GM19452 (cell line): ENCODE data around the gene MED31.
"Not testable (repeated sequence)": the region's sequence is repeated elsewhere in the genome, so short reads cannot be mapped to it uniquely, and the experiment has no call there.

Experiments used
- ATAC-seq: cut with Tn5 transposase; IDR thresholded peaks from one replicate; pipeline ENCODE4 v1.9.1; 2021; ENCODE audit not compliant: unreplicated experiment

MED31 gene

DNA sequence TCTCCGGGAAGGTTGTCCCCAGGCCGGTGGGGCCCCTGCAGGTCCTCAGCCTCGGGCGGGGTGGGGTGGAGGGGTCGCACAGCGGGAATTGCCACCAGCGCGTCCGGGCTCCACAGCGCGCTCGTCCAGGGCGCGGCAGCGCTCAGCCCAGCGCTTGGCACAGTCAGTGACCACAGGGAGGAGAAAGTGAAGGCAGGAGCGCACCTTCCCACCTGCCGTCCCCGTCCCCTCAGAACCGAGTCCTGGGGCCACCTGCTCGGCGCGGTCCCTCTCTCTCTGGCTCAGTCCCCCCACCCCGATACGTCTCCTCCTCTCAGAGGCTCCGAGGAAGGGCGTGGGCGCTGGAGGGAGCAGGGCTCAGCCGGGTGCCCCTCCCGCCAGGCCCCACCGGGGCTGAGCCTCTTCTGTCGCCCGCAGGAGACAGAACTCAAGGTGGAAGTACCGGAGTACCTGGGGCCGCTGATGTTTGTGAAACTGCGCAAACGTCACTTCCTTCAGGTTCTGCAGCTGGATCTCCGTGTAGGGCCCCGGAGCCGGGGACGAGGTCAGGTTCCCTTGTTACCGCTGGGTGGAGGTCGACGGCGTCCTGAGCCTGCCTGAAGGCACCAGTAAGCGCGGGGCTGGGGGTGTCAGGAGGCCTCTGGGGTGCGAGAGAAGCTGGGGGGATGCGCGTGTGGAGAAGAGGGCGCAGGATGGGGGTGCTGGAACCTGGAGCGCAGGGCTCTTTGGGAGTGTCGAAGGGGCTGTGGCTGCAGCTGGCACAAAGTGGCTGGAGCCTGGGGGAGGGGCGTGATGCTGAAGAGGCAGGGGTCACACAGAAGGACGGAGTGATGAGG is 5.6 kb upstream of the MED31 start:
- ATAC-seq = not testable (repeated sequence)

DNA sequence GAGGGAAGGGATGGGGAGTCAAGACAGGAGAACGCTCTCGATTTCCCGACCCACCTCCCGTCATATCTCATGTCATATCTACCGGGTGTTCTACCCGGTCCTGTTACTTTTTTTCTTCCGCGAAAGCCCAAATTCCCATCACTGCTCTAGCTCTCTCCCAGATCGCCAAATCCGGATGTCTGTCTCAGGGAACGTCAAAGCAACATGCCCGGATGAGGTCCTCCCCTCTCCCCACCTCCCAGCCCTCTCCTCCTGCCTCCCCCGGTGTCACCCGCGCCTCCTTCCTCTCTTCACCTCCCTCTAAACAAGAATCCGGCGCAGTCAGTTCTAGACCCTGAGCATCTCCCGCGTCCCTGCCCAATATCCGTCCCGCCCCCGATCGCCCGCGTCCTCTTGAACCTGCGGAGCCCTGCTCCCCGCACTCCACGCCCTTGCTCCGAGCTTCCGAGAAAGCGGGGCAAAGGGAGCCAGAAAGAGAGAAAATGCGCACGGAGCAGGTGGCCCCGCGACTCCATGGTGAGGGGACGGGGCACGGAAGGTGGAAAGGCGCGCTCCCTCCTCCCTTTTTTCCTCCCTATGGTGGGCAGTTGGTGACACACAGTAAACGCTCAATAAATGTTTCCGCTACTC is 4.4 kb upstream of the MED31 start:
- ATAC-seq = not testable (repeated sequence)

DNA sequence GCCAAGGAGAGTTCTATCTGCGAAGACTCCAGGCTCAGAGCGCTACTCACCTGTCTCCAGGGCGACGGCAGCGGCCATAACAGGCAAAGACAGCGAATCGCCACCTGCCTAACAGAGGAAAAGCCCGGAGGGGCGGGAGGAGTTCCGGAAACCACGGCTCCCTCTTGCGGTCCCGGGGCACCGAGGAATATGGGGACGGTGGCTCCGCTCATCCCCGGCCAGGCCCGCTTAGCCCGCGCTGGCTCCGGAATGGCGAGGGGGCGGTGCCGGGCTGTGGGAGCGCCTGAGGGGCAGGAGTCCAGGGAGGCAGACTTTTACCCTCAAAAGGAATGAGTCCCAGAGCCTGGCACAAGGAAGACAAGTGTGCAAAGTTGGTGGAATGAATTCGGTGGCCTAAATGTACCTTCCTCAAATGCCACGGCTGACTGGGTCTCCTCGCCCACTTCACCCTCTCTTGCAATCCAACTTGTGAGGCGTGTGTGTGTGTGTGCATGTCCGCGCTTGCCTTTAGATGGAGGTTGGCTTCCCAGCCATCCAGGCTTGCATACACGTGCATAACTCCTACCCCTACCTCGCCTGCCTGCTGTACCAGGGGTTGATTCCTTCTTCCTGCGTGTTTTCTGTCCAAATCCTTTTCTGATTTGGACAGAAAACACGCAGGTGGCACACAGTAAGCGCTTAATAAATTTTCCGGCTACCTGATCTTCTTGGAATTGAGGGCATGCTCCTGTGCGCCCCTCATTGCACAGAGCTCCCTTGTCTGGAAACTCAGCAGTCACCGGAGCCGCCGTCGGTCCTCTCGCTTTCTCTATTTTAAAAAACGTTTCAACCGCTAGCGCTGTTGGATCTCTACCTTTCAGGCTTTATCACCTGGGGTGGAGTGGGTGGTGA is 3.7 kb upstream of the MED31 start:
- ATAC-seq = no peak

DNA sequence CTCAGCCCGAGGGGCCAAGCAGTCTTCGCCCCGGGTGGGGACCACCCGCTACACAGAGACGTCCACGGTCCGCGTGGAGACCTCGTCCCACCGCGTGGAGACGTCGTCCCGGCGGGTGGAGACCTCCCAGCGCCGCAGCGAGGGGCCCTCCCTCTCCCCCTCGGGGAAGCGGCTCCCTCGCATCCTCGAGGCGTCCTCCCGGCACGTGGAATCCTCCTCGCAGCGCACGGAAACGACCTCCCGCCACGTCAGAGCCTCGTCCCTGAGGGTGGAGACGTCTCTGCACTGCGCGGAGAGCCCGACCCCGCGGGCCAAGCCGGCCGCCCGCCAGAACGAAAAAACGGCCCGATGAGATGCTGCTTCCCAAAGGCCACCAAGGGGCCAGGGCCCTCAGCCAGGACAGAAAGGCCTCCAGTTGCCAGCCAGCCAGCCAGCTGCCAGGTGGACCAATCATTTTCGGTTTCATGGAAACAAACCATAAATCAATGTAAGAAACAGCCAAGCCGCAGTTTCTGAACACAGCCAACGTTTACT is 581 bp upstream of the MED31 start:
- peak; percentile 11 for ATAC-seq

DNA sequence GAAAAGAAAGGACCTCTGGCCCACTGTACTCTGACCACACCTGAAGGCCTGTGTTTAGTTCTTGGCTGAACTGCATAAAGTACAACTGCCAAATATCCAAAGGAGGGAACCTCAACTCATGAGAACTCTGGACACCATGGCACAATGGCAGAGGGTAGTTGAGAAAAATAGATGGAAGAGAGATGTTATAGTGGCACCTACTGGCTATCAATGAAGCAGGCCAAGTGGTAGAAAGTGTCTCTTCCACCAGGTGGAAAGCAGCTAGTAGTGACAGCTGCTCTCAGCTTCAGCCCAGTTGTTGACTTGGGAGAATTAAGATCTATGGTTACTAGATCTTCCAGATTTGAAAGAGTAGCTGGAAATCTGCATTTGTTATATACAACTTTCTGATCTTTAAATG is 3.2 kb downstream of the MED31 start:
- ATAC-seq = no peak

DNA sequence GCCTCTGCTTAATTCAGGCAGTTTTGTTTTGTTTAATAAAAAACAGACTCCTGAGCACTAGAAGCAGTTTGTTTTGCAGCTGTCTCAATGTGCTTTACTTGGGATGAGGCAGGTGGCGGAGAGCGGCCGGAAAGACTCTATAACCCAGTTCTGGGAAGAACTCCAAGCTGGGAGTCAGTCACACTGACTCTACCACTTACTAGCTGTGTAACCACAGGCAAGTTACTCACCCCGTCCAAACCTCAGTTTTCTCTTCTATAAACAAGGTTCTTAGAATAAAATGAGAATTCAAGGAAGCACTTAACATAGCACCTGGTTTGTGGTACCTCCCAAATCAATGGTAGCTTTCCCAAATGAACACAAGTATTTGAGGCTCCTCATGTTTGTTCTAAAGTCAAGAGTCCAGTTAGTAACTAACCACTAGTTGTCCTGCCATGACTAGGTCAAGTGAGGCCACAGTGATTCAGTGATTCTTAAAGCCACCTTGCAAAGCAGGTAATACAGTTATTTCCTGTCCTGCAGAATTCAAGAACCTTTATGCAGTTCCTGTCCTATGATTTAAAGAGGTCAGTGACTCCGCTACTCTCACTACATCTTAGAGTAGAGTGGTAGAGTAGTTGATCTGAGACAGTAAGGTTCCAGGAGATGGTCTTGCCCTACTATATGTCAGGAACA is 7.8 kb downstream of the MED31 start:
- no peak for ATAC-seq

DNA sequence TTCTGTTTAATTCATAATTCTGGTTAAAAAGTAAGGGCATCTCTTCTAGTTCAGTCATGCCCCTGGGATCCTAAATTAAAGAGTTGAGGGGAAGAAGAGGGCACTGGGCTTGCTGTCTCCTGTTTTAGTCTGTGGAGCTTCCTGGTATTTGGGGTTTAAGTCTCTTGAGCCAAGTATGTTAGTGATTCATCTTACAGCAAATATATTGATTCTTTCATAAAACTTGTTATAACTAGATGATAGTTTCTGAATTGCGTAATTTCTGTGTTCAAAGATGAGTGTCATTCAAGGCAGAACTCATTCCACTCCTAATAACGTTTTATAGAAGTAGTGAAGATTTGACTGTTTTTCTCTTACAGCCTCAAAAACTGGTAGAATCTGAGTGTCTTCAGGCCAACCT is 8.8 kb downstream of the MED31 start:
- ATAC-seq = no peak

DNA sequence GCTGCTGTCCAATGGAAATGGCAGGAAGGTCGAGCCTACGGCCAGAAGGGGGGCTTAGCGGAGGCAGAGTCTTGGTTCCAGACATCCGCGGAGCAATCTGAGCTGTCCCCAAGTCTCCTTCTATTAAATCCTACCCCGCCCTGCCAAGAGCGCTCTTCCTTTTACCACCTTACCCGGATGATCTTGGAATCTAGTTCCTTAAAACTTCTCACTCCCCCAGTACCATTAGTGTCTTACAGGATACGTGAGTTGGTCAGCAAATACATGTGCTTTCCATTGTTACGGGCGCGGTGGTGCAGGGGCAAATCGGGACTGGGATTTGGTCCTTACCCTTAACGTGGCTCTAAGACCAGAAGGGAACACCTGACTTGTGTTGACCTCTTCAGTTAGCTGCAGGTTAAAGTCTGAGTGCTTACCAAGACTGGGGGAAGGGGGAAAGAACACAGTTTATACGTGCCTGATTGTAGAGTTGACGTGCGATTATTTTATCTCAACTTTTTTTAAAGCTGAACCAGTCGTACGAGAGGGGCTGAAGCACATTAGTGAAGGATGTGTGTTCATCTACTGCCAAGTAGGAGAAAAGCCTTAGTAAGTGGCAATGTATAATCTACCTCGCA is 10.1 kb downstream of the MED31 start:
- peak; percentile 2 for ATAC-seq

DNA sequence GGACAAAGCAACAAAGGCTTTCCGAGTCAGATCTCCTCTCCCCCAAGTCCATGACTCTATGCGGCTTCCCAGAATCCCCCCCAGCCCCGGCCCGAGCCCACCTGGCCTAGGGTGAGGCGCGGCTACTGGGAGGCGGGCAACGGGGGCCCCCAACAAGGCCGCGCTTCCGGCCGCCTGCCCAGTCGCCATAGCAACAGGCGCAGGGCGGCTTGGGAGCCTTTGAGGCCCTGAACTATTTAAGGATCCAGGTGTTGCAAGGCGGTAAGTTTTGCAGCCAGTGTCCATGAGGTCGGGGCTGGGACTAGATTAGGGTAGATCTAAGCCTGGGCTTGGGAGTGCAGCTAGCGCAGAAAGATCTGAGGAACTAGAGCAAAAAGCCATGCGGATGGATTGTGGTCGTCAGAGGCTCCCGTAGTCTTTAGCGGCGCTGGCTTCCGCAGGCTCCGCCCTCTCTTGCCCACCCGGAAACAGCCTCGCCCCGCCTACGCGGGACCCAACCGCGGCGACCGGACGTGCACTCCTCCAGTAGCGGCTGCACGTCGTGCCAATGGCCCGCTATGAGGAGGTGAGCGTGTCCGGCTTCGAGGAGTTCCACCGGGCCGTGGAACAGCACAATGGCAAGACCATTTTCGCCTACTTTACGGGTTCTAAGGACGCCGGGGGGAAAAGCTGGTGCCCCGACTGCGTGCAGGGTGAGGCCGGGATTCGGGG is 10.7 kb downstream of the MED31 start, which contains the start of the genes KIAA0753 and TXNDC17:
Gene KIAA0753 (minus strand): TSS at position 176 of the 711 bp plus-strand sequence. CDS start 5,608 bp downstream, outside the sequence.
Gene TXNDC17 (plus strand): TSS at position 525 of the 711 bp plus-strand sequence. CDS start 23 bp downstream, at position 548.
- peak; percentile 84 for ATAC-seq

DNA sequence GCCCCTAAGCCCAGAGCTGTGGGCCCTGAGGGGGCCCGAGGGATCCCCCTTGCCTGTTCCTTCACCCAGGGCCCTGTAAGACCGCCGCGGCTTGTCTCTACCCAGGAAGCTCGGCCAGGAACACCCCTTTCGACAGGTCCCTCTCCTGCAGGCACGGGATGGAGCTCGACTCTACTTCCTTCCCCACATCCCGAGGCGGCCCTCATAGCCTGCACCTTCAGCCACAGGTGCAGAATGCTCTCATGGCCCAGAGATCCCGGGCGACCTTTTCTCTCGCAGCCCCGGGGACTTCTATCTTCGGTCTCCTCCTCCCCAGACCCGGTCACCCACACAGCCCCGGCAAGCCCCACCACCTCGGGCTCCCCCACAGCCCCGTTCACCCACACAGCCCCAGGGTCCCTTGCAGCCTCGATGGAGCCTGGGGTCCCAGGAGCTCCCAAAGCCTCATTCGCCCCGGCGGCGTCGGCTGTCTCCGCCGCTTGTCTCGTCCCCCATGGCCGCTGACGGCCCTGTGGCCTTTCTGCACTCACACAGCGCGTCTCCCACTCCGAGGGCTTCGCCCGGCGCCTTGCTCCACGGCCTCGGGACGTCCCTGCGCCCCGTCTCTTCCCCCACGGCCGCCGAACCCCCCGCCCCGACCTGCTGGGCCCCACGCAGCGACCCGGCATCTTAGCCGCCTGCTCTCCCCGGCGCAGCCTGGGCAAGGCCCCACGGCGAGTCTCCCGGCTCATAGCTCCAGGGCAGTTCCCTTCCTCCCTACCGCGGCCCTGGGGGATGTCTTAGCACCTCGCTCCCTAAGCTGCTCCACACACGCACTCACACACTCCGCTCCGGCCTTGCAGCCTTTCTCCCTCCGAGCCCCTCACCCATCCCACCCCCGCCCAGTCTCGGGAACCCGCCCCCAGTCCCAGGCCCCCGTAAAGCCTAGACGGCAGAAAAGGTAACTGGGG is 11.5 kb downstream of the MED31 start:
- no peak for ATAC-seq

DNA sequence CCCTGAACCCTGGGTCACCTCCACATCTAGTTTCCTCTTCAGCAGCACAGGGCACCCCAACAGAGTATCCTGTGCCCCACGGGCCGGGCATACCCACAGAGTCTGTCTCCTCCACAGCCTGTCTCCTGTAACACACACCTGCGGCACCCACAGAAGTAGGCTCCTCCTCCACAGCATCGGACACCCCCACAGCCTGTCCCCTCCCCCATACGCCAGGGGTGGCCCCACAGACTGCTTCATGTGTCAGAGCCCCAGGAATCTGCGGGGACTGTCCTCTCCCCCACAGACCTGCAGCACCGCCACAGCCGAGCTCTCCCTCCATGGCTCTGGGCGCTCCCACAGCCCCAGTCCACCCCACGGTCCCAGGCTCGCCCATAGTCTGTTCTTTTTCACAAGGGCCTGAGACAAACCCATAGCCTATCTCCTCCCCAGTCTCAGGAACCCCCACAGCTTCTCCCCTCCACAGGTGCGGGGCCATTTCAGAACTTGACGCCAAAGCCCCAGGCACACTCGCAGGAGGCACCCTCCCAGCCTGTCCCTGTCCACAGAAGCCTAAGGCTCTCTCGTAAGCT is 12.3 kb downstream of the MED31 start:
- ATAC-seq = no peak

DNA sequence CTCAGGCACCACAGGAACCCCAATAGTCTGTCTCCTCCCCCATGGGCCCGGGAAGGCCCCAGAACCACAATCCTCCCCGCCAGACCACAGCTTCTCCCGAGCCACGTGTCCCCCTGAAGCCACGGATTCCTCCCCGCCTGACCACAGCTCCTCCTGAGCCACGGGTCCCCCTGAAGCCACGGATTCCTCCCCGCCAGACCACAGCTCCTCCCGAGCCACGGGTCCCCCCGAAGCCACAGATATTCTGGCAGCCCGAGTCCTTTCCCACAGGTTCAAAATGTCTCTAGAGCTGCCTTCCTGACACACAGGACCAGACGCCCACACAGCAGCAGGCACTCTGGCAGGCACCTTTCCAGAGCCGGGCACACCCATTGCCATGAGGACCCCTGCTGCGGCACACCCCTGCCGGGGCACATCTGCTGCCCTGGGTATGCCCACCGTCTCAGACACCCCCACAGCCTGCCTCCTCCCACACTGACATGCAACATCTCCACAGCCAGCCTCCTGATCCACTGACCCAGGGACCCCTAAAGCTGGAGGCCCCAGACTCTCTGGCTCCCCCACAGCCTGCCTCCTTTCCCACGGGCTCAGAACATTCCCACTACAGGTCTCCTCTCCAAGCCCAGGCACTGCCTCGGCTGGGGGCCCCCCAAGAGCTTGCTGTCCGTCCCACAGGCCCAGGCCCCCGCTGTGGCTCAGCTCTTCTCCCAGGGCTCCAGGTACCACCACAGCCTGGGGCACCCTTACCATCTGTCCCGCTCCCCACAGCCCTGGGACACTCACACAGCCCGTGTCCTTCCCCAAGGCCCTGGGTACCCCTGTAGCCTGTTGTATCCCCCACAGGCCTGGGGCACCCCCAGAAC is 13.1 kb downstream of the MED31 start:
- ATAC-seq = no peak

DNA sequence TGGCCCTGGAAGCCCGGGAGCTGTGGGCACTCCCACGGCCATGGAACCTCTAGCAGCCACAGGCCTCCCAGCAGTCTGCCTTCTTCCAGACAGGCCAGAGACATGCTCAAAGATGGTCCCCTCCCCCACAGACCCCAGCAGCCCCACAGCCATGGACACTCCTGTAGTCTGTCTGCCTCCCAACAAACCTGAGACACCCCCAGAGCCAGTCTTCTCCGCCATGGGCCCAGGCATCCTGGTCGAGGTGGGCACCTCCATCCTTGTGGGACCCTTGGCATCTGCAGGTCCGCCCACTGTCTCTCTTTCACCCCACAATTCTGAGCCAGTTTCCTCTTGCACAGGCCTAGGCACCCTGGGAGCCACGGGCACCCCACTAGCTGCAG is 14.0 kb downstream of the MED31 start:
- ATAC-seq = no peak

DNA sequence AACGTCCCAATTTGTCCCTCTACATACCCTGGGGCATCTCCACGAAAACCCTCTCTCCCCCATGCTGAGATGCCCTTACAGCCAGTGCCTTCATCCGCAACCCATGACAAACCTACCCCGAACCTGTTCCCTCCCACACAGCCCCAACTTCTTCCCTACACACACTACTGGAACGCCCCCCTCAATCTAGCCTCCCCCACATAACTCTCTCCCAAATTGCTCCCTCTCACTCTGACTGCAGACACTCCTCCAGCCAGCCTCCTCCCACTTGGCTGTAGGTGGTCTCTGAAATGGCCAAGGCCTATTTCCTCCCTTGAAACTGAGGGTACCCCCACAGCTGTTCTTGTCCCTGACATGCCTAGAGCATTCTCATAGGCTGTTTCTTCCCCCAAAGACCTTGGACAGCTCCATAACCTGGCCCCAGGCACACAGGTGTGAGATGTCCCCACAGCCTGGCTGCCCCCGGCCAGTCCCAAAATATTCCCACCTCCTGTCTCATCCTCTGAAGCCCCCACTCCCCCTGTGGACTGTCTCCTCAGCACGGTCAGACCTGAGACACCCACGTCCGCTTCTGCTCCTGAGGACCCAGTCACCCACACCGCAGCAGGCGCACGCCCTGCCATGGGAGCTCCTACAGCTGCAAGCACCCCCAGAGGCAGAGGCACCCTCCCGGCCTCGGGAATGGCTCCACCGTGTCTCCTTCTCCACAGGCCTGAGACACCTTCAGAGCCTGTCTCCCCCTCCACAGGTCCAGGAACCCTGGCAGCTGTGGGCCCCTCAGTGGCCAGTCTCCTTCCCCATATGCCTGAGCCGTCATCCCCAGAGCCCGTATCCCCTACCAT is 14.6 kb downstream of the MED31 start:
- ATAC-seq = no peak

DNA sequence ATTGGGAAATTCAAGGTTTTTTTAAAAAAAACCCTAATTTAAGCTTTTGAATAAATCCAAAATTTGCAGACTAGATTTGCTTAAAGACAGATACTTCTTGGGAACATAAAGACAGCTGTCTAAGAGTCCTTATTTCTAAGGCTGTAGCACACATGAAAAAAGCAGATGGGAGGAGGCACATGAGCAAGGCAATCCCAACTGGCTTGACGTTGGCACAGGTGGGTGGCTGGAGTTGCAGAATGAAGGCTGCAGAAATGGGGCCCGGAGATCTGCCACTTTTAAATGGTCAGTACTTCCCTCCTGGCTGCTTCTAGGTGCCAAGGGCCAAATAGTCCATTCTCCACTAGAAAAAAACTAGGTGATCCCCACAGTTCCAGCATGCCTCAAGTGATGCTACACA is 15.3 kb downstream of the MED31 start:
- ATAC-seq = no peak

DNA sequence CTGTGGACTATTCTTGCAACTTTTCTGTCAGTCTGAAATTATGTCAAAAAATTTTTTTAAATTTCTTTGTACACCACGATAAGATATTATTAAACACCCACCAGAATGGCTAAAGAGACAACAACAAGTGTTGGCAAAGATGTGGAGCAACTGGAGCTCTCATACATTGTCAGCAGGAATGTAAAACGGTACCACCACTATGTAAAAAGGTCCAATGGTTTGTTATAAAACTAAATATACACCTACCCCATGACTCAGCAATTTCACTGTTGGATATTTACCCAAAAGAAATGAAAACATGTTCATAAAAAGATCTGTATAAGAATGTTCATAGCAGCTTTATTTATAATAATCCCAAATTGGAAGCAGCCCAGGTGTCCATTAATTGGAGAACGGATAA is 18.1 kb downstream of the MED31 start:
- no peak for ATAC-seq
